AG09319 (cell line): Measurements from ENCODE around the gene PPIB.
A peak's percentile ranks its signal among the peaks of the same experiment; 100 is the strongest.

Experiments
- DNase-seq: peaks from one replicate; pipeline ENCODE4 v3.0.0-alpha.2; 2010; ENCODE audit warnings: low read depth; ENCODE audit errors: extremely low read depth
- CTCF ChIP-seq: IDR thresholded peaks from 2 replicates; pipeline ENCODE4 v1.5.1; 2011; ENCODE audit warnings: low read depth, mild to moderate bottlenecking, inconsistent platforms, low read length, moderate library complexity

PPIB gene

GRCh38 chr15:64149893-64150578, 12.8 kb downstream of the PPIB start:
- no peak for DNase-seq
- no peak for TF ChIP-seq CTCF

GRCh38 chr15:64149424-64149823, 13.4 kb downstream of the PPIB start:
- DNase-seq, result no peak
- peak; percentile 6; the same call in 1 of the 2 replicates for TF ChIP-seq CTCF

GRCh38 chr15:64148581-64148980, 14.2 kb downstream of the PPIB start:
- TF ChIP-seq CTCF, result no peak
- DNase-seq, result no peak

- no peak for DNase-seq
These were observed 14.7 kb downstream of the PPIB start for GRCh38 chr15:64148168-64148567.

GRCh38 chr15:64146885-64147681, 15.7 kb downstream of the PPIB start:
- TF ChIP-seq CTCF, result no peak
- DNase-seq, result no peak

More at GRCh38 chr15:64148168-64148567, 14.7 kb downstream of the PPIB start:
- TF ChIP-seq CTCF, result no peak

- no peak for TF ChIP-seq CTCF
- DNase-seq, result no peak
These were observed 16.3 kb downstream of the PPIB start for GRCh38 chr15:64146520-64146884.

- no peak for DNase-seq
- no peak for TF ChIP-seq CTCF
These were observed 16.8 kb downstream of the PPIB start for GRCh38 chr15:64146041-64146440.
